ENCODE measurements around the gene CDC42BPA. TPM values are rescaled to one million over a fixed set of nuclear protein-coding genes. Genes with fewer than 3 reads are reported as not detected.
"Not testable (repeated sequence)": the region's sequence is repeated elsewhere in the genome, so short reads cannot be mapped to it uniquely, and the experiment has no call there.

Gene CDC42BPA
- total and polyA plus RNA-seq, 9 of the 15 experiments (the other 6 are each of a cell fraction or from before 2014, with no cell fraction given): 8.0 to 77.5 (median 52.1) TPM

DNA sequence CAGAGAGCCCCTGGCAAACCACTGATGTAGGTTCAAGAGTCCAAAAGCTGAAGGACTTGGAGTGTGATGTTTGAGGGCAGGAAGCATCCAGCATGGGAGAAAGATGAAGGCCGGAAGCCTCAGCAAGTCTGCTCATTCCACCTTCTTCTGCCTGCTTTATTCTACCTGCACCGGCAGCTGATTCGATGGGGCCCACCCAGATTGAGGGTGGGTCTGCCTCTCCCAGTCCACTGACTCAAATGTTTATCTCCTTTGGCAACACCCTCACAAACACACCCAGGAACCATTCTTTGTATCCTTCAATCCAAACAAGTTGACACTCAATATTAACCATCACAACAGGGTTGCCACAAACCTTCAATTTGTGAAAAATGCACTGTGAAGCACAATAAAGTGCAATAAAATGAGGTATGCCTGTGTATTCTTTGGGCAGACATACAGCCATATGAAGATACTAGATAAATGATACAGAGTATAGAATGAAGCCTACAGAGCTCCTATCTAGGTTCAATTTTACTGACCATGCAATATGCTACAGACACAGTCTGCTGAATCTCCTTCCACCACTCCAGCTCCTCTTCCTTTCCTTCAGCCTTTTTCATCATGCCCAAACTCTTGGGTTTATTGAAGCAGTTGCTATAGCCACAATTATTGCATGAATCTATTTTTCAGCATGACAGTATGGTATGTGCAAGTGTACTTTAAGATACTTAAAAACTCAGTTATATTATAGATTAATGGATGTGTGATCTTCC is 24.0 kb upstream of the CDC42BPA start (continued):
- TF ChIP-seq, protein P1, sequence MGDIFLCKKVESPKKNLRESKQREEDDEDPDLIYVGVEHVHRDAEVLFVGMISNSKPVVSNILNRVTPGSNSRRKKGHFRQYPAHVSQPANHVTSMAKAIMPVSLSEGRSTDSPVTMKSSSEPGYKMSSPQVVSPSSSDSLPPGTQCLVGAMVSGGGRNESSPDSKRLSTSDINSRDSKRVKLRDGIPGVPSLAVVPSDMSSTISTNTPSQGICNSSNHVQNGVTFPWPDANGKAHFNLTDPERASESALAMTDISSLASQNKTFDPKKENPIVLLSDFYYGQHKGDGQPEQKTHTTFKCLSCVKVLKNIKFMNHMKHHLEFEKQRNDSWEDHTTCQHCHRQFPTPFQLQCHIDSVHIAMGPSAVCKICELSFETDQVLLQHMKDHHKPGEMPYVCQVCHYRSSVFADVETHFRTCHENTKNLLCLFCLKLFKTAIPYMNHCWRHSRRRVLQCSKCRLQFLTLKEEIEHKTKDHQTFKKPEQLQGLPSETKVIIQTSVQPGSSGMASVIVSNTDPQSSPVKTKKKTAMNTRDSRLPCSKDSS (IDR thresholded peaks at IDR 0.05; ENCODE audit: low read depth, partially characterized antibody): peak; percentile 84

- H3K27me3 ChIP-seq (ENCODE audit: control insufficient read depth in 2 of 2, insufficient read depth in 2 of 2, low read length in 2 of 2); H3K9me1 ChIP-seq (ENCODE audit: control insufficient read depth, insufficient read depth, low read length); H4K20me1 ChIP-seq (replicated peaks; ENCODE audit: control insufficient read depth, insufficient read depth, low read length); FAIRE-seq; H3K9ac ChIP-seq (ENCODE audit: insufficient read depth in 1 of 2, low read depth in 2 of 2, low read length in 2 of 2); H3K4me3 ChIP-seq; H3K9me3 ChIP-seq (replicated peaks; ENCODE audit: control insufficient read depth, insufficient read depth, low read depth, low read length); H3K36me3 ChIP-seq (ENCODE audit: control insufficient read depth, insufficient read depth, low read length); DNase-seq (ENCODE audit: extremely low read depth in 1 of 4, low spot score in 3 of 4); H3K79me2 ChIP-seq (ENCODE audit: control insufficient read depth, insufficient read depth, low read length); BruUV-seq (replicated peaks); CTCF ChIA-PET (ENCODE audit: low intra/inter-chr PET ratio); in situ Hi-C loops (cut with MboI); intact Hi-C loops (cut with micrococcal nuclease); TF ChIP-seq NR2C2 (CRISPR knock-in tag; IDR thresholded peaks at IDR 0.05); PBX2 (CRISPR knock-in tag; IDR thresholded peaks at IDR 0.05; ENCODE audit: low read depth): not testable (repeated sequence)
- 77% methylated on average over 4 of the region's 4 CpGs for WGBS (ENCODE audit: insufficient coverage, low coverage, missing lambda C conversion rate)
- H2AFZ ChIP-seq (ENCODE audit: low read depth, low read length): peak overlapping the region; percentile 83
- H3K4me1 ChIP-seq (replicated peaks in 1 of 2; ENCODE audit: control insufficient read depth in 2 of 2, insufficient read depth in 2 of 2, low read length in 2 of 2): peaks cover 4 to 19% of the 10 kb centered on the region in 2 experiments
- 0 out of 2 replicates have a peak, but pooled peaks have one; percentile 10 for TF ChIP-seq ADNP (tag; IDR thresholded peaks at IDR 0.05)
- TF ChIP-seq NFIC (IDR thresholded peaks at IDR 0.05): peak; percentile 58; the same call in 1 of the 2 replicates
- 0 out of 2 replicates have a peak, but pooled peaks have one; percentile 23 for TF ChIP-seq ZNF584 (CRISPR knock-in tag; IDR thresholded peaks at IDR 0.05; ENCODE audit: low read depth)
- TF ChIP-seq NR2C2 (tag; IDR thresholded peaks at IDR 0.05): 0 out of 2 replicates have a peak, but pooled peaks have one; percentile 6
- TF ChIP-seq MEIS2 (IDR thresholded peaks at IDR 0.05; ENCODE audit: partially characterized antibody): peak; percentile 54
- TF ChIP-seq PBX2 (tag; conservative IDR thresholded peaks at IDR 0.05; ENCODE audit: low read depth): 0 out of 2 replicates have a peak, but pooled peaks have one; percentile 39
- peak; percentile 39; the same call in 1 of the 2 replicates for TF ChIP-seq CBFA2T3 (IDR thresholded peaks at IDR 0.05)
- TF ChIP-seq ZKSCAN8 (CRISPR knock-in tag; IDR thresholded peaks at IDR 0.05): peak; percentile 13; the same call in 1 of the 2 replicates
- H3K27ac ChIP-seq (ENCODE audit: extremely low read depth, low read depth, low read length): peak overlapping the region; percentile 51; the same call in 2 of the 3 replicates
- ATAC-seq: peak; percentile 9; the same call in 2 of the 3 replicates
- peak overlapping the region; percentile 62; the same call in 1 of the 2 replicates for H3K4me2 ChIP-seq (ENCODE audit: insufficient read depth, low read length)
- POLR2A ChIA-PET: interaction anchor here (0.9 to 4.1 kb wide), 6 partner anchors 8 to 21 kb away, joined by 3 to 23 read pairs (median 6); no protein-coding TSS in a partner anchor
Observed at GRCh38 chr1:227336136-227336535, 17.8 kb upstream of the CDC42BPA start.
